Naive thymus-derived CD8-positive, alpha-beta T cell (primary cell): ENCODE measurements around the gene NTM. TPM values are rescaled to one million over a fixed set of nuclear protein-coding genes. Genes with fewer than 3 reads are reported as not detected.

Source experiments
- ATAC-seq, 2 donors: fragments of 150-1000 bp; cut with Tn5 transposase in 1 of 2; sonication (Bioruptor Pico), chemical (Tn5 transposase) in 1 of 2; 1 replicate in 1 of 2; 2 replicates in 1 of 2; pipeline ENCODE4 v1.10.0; 2021; ENCODE audit warnings: mild to moderate bottlenecking in 2 of 2, moderate library complexity in 2 of 2
- POLR2A ChIA-PET: fragments of 350-600 bp; sonication (Branson Sonifier 250); formaldehyde crosslinking; loops from one replicate; lab custom pipeline; 2021; ENCODE audit warnings: antibody characterized with exemption; lab: Charles Lee
- DNase-seq, 10 donors: peaks; one replicate each; pipeline versions ENCODE4 v3.0.0 to v3.0.0-alpha.2; 2020 to 2022
- H3K27ac Mint-ChIP-seq, 10 donors: one replicate each; pipeline ENCODE4 v1.8.0; 2020 to 2022; ENCODE audit warnings: mild to moderate bottlenecking in 10 of 10, mixed read lengths in 10 of 10, moderate library complexity in 4 of 10, inconsistent platforms in 1 of 10
- H3K27me3 Mint-ChIP-seq, 5 donors: one replicate each; pipeline ENCODE4 v1.8.0; 2021 to 2022; ENCODE audit warnings: mixed read lengths in 5 of 5
- H3K36me3 Mint-ChIP-seq, 3 donors: one replicate each; pipeline ENCODE4 v1.8.0; 2020 to 2022; ENCODE audit warnings: mixed read lengths in 3 of 3, mild to moderate bottlenecking in 2 of 3, inconsistent platforms in 1 of 3
- H3K4me1 Mint-ChIP-seq, 4 donors: one replicate each; pipeline ENCODE4 v1.8.0; 2021 to 2022; ENCODE audit warnings: mixed read lengths in 4 of 4
- H3K4me3 Mint-ChIP-seq, 10 donors: one replicate each; pipeline ENCODE4 v1.8.0; 2020 to 2022; ENCODE audit warnings: mild to moderate bottlenecking in 10 of 10, mixed read lengths in 10 of 10, moderate library complexity in 6 of 10, inconsistent platforms in 1 of 10
- H3K9me3 Mint-ChIP-seq, 9 donors: one replicate each; pipeline ENCODE4 v1.8.0; 2020 to 2022; ENCODE audit warnings: mixed read lengths in 9 of 9, mild to moderate bottlenecking in 3 of 9, inconsistent platforms in 1 of 9, moderate library complexity in 1 of 9
- polyA plus RNA-seq, 3 donors: library from polyadenylated mRNA; unstranded; fragments of 300-500 nt; fragmentation: Illumina TruSeq; gene quantifications; one replicate each; pipeline ENCODE4 v1.2.3, GENCODE V29; 2021
- total RNA-seq, 8 experiments: library from RNA in 2 of 8; stranded (reverse) in 2 of 8; gene quantifications; one replicate each; pipeline ENCODE4 v1.2.3 and lab custom pipeline; 2021 to 2026

The NTM gene
- total and polyA plus RNA-seq, 5 experiments from 2014 or later, result not detected

DNA sequence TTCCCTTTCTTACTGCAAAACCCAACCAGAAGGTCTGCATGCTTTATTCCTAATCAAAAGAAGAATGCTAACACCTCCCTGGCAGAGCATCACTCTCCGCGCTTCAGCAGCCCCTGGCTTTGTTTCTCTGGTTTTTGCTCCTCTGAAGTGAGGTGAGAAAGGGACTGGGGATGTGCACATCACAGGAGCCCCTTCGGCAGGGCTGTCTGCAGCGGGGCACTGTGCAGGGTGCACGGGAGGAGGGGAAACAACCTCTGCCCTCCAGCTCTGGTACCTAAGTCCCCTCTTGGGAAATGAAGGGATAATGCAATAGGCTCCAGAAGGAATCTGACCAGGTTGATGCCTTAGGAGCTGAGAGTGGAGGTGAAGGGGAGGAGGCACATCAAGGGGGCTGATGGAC is 312.7 kb downstream of the NTM start:
- POLR2A ChIA-PET, result no interaction called here
- no peaks in the 10 kb centered on the region for H3K4me1 Mint-ChIP-seq
- no peaks in the 10 kb centered on the region for H3K36me3 Mint-ChIP-seq
- H3K9me3 Mint-ChIP-seq, result no peaks in the 10 kb centered on the region
- no peak overlapping the region for H3K27ac Mint-ChIP-seq
- no peak for ATAC-seq
- no peak overlapping the region for H3K4me3 Mint-ChIP-seq
- peaks cover 2 to 36% (median 14%) of the 10 kb centered on the region in 5 donors for H3K27me3 Mint-ChIP-seq
- DNase-seq, result no peak

DNA sequence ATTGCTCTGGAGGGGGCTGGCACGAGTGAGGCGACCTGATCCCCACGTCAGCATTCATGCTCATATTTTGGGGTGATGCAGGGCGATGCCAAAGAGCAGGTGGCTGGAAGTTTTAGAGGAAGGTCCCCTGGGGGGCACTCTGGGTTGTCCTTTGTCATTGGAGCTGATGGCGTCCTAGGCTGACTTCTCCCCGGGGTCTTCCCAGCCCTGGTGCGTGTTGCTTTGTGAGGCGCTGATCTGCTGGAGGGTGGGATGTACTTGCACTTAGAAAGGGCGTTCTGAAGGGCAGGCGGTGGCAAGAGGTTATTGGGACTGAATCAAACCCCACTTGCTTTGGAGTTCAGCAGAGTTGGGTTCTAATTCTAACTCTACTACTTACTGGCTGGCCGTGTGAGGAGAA is 313.3 kb downstream of the NTM start:
- ATAC-seq (no peak), DNase-seq (no peak)
- peaks cover 2 to 36% (median 14%) of the 10 kb centered on the region in 5 donors for H3K27me3 Mint-ChIP-seq
- H3K9me3 Mint-ChIP-seq, result no peaks in the 10 kb centered on the region
- POLR2A ChIA-PET, result no interaction called here
- peaks cover 0 to 1% (median 0%) of the 10 kb centered on the region in 4 donors for H3K4me1 Mint-ChIP-seq
- no peak overlapping the region for H3K27ac Mint-ChIP-seq
- H3K36me3 Mint-ChIP-seq, result no peaks in the 10 kb centered on the region
- H3K4me3 Mint-ChIP-seq, result no peak overlapping the region

DNA sequence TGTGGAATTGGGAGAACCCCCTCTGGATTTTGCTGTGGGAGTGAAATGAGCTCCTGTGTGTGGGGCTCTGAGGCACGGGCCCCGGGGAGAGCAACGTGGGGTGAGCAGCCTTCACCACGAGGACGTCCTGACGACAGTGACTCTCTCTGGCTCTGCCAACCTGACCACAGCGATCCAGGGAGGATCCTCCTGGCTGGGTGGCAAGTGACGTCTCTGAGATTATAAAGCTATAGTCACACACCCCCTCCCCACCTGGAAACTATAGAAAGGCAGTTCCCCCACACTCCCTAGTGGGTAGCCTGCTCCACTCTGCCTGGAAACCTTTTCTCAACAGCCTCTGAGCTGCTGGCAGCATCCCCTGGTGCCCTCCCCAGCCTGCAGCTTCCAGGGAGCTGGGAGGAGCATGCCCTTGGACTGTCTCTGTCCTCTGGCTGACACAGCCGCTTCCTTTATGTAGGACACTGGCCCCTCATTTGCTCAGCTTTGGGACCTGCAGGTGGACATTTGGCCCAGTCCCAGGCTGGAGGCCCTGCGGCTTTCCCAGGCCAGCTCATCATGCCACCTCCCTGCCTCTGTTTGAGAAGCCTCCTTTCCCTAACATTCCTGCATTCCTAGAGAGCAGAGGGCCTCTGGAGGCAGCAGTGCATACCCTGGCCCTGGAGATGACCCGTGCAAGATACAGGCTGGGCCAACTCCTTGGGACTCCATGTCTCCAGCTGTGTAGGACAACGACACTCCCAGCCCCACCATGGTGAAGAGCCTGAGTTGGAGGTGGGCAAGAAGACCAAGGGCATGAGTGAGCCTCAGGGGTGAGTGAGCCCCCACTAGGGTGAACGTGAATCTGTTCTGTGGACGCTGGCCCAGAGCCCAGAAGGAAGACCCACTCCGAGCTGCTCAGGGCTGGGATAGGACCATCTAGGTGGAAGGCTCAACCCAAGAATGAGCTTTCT is 314.0 kb downstream of the NTM start:
- no peaks in the 10 kb centered on the region for H3K36me3 Mint-ChIP-seq
- POLR2A ChIA-PET, result no interaction called here
- DNase-seq, result no peak
- peaks cover 2 to 36% (median 15%) of the 10 kb centered on the region in 5 donors for H3K27me3 Mint-ChIP-seq
- H3K4me1 Mint-ChIP-seq, result peaks cover 0 to 1% (median 0%) of the 10 kb centered on the region in 4 donors
- H3K9me3 Mint-ChIP-seq, result no peaks in the 10 kb centered on the region
- no peak for ATAC-seq
- H3K4me3 Mint-ChIP-seq, result no peak overlapping the region
- H3K27ac Mint-ChIP-seq, result no peak overlapping the region

DNA sequence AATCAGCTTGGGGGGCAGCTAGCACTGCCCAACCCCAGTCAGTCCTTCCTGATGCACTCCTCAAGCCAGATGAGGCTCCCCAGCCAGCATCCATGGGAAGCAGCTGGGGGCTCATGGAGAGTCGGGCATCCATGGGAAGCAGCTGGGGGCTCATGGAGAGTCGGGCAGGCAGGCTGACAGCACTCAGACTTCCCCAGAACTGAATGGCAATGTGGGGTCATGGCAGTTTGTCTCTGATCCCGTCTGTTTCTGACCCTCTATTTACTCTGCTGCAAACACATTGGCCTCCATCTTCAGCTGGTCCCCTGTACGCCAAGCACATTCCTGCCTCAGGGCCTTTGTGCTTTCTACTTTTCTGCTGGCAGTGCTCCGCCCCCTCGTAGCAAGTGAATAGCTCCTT is 314.8 kb downstream of the NTM start:
- Mint-ChIP-seq H3K4me3 (no peak overlapping the region), H3K36me3 (no peaks in the 10 kb centered on the region), H3K4me1 (peaks cover 0 to 1% (median 0%) of the 10 kb centered on the region in 4 donors), H3K27ac (no peak overlapping the region), H3K27me3 (peaks cover 7 to 44% (median 23%) of the 10 kb centered on the region in 5 donors), H3K9me3 (peaks cover 0 to 6% (median 0%) of the 10 kb centered on the region in 9 donors)
- no peak for DNase-seq
- ATAC-seq, result no peak
- POLR2A ChIA-PET, result no interaction called here

DNA sequence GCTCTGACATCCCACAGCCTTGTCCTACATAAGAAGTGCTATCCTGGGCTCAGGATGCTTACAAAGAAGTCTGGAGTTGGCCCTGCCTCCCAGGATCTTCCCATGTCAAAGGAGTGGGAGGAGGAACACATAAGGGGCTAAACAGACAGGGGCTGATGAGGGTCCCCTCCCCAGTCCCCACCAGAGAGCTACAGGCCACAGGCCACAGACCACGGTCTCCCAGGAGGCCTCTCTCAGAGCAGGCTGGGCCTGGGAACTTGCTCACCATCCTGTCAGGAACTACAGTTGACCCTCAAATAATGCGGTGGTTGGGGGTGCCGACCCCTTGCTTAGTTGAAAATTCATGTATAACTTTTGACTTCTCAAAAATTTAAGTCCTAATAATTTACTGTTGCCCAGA is 315.5 kb downstream of the NTM start:
- Mint-ChIP-seq H3K27me3 (peaks cover 7 to 51% (median 27%) of the 10 kb centered on the region in 5 donors), H3K36me3 (no peaks in the 10 kb centered on the region), H3K9me3 (peaks cover 0 to 11% (median 0%) of the 10 kb centered on the region in 9 donors), H3K4me3 (no peak overlapping the region), H3K27ac (no peak overlapping the region), H3K4me1 (peaks cover 0 to 1% (median 0%) of the 10 kb centered on the region in 4 donors)
- ATAC-seq, result no peak
- POLR2A ChIA-PET, result no interaction called here
- no peak for DNase-seq

DNA sequence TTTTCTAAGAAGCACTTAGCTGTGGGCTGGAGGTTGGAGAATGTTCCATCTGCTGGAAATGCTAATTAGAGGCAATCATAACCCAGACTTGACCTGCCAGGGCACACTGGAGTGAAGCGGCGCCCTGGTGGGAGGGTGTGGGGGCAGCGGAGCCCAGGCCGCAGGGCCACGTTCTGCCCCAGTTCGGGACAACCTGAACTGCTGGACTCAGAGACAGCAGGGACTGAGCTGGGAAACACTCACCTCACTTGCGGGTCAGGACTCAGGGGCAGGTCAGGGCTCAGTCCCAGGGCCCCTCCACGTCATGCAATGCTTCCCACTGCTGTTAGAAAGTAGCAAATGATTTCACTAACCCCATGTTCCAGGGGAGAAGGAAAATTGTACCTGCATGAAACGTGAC is 316.4 kb downstream of the NTM start:
- Mint-ChIP-seq H3K9me3 (peaks cover 0 to 11% (median 0%) of the 10 kb centered on the region in 9 donors), H3K27ac (no peak overlapping the region), H3K4me3 (no peak overlapping the region), H3K27me3 (peaks cover 7 to 52% (median 27%) of the 10 kb centered on the region in 5 donors), H3K4me1 (peaks cover 0 to 1% (median 0%) of the 10 kb centered on the region in 4 donors), H3K36me3 (no peaks in the 10 kb centered on the region)
- no peak for ATAC-seq
- POLR2A ChIA-PET, result no interaction called here
- DNase-seq, result no peak

DNA sequence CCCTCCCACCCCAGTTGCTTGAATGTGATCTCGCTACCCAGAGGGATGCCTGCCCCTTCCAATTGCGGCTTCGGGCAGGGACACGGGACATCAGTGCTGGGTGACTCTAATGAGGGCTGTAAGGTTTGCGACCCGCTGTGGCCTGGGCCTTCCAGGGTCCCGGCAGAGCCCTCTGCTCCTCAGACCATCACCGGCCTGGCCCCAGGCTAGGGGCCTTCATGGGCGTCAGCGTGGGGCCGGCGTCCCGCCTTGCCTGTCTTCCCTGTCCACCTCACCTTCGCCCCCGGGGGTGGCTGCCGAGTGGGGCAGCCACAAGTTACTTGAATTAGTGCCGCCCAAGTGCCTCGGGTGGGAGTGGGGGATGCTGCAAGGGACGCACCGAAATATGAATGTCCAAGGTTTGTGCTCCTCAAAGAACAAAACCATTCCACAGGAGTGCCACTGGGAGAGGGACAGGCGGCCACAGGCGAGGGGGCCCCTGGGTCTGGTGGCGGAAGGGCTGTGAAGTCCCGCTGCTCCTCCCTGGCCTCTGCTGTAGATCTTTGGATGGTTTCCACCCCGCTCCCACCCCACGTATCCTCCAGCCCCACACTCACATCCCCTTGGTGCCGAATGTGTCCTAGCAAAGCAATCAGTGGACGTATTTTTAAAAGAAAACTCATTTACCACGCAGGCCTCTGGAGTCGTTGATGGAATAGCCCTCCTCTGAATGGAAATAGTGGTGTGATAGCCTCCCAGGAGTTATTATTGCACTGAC is 317.1 kb downstream of the NTM start:
- ATAC-seq (no peak), DNase-seq (no peak)
- H3K4me1 Mint-ChIP-seq, result peaks cover 0 to 1% (median 0%) of the 10 kb centered on the region in 4 donors
- POLR2A ChIA-PET, result no interaction called here
- no peak overlapping the region for H3K27ac Mint-ChIP-seq
- H3K27me3 Mint-ChIP-seq, result peaks cover 7 to 58% (median 32%) of the 10 kb centered on the region in 5 donors
- H3K9me3 Mint-ChIP-seq, result peaks cover 0 to 11% (median 0%) of the 10 kb centered on the region in 9 donors
- no peak overlapping the region for H3K4me3 Mint-ChIP-seq
- H3K36me3 Mint-ChIP-seq, result no peaks in the 10 kb centered on the region

DNA sequence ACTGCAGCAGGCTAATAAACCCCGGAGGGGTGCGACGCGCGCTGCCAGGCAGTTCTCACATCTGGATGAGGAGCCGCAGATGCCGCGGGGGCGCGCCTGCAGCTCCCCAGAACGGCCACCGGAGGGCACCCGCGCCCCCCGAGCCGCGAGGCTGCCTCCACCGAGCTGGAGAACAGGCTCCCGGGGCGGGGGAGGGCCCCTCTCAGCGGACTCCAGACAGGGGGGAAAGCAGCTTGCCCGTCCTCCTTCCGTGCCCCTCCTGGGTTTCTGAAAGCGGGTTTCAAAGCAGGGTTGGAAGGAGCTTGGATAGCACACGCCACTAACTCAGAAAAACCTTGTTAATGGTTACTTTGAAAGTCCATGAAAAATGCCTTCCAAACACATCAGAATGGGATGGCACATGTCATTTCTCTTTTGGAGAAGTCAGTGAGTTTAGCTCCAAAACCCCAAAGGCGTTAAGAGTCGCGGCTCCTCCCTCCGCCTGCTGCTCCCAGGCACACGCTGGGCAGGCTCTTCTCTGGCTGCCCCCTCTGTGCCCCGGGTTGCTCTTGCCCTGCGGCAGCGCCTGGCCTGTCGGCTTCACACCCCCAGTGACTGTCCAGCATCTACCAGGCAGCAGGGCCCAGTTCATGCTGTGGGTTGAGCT is 317.8 kb downstream of the NTM start:
- H3K27ac Mint-ChIP-seq, result no peak overlapping the region
- ATAC-seq, result no peak

DNA sequence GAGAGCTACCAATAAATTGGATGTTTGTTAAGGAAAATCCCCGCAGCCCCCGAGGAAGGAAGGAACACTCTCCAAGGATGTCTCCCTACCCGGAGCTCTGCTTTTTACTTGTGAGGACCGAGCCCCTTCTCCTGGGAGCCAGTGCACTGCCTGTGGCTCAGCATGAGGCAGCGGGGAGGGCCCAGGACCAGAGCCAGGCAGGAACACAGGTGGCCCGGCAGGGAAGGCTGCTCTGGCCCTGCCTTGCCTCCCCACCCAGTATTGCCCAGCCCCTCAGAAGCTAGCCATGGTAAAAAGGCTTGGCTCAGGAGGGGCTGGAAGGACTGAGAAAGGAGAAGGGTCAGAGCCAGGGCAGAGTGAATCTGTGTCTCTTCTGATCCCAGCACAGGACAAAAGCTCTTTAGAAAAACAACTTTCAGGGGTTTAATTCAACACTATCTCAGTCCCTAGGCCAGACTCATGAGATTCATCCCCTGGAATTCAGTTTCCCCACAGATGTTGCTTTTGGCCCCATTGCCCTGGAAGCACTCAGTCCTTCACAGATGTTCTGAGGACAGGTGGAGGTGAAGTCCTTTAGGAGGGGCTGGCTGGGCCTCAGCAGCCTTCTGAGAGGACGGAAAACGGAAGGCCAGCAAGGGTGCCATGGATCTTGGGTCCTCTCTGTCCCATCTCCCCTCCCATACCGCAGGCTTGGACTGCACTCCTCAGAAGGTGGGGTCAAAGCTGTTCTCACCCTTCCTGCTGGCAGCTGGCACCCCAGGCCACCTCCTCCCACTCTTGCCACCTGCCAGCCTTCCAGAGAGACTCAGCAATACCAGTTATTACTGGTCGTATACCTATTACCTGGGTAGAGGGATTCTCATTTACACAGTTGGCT is 318.9 kb downstream of the NTM start:
- peaks cover 0 to 11% (median 0%) of the 10 kb centered on the region in 9 donors for H3K9me3 Mint-ChIP-seq
- ATAC-seq (no peak), DNase-seq (no peak)
- no peak overlapping the region for H3K27ac Mint-ChIP-seq
- H3K36me3 Mint-ChIP-seq, result no peaks in the 10 kb centered on the region
- peaks cover 0 to 3% (median 2%) of the 10 kb centered on the region in 4 donors for H3K4me1 Mint-ChIP-seq
- POLR2A ChIA-PET, result no interaction called here
- H3K4me3 Mint-ChIP-seq, result no peak overlapping the region
- peaks cover 11 to 57% (median 22%) of the 10 kb centered on the region in 5 donors for H3K27me3 Mint-ChIP-seq

More for the DNA sequence above, 317.8 kb downstream of the NTM start:
- POLR2A ChIA-PET, result no interaction called here
- Mint-ChIP-seq H3K27me3 (peaks cover 7 to 57% (median 30%) of the 10 kb centered on the region in 5 donors), H3K36me3 (no peaks in the 10 kb centered on the region), H3K9me3 (peaks cover 0 to 11% (median 0%) of the 10 kb centered on the region in 9 donors), H3K4me1 (peaks cover 0 to 1% (median 0%) of the 10 kb centered on the region in 4 donors), H3K4me3 (no peak overlapping the region)
- peak in 2 of 10 donors; percentile 6 to 17 for DNase-seq

DNA sequence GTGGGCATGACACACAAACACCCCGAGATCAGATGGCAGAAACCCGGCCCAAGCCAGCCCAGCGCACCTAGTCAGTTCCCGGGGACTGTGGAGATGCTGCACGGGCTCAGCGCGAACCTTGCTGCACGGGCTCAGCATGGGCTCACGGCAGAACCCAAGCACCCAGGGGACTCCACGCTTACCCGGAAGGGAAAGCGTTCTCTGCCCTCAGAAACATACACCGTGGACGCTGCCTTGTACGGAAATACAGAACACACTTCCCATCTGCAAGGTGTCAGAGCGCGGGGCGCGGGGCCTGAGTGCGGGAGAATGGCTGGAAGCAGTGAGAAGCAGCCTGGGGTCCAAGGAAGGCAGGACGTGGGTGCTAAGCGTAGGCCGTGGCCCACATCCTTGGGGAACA is 319.9 kb downstream of the NTM start:
- DNase-seq (no peak), ATAC-seq (no peak)
- H3K27me3 Mint-ChIP-seq, result peaks cover 13 to 61% (median 26%) of the 10 kb centered on the region in 5 donors
- peaks cover 0 to 11% (median 0%) of the 10 kb centered on the region in 9 donors for H3K9me3 Mint-ChIP-seq
- H3K4me1 Mint-ChIP-seq, result peaks cover 0 to 8% (median 5%) of the 10 kb centered on the region in 4 donors
- no peaks in the 10 kb centered on the region for H3K36me3 Mint-ChIP-seq
- POLR2A ChIA-PET, result no interaction called here
- no peak overlapping the region for H3K27ac Mint-ChIP-seq
- H3K4me3 Mint-ChIP-seq, result no peak overlapping the region

DNA sequence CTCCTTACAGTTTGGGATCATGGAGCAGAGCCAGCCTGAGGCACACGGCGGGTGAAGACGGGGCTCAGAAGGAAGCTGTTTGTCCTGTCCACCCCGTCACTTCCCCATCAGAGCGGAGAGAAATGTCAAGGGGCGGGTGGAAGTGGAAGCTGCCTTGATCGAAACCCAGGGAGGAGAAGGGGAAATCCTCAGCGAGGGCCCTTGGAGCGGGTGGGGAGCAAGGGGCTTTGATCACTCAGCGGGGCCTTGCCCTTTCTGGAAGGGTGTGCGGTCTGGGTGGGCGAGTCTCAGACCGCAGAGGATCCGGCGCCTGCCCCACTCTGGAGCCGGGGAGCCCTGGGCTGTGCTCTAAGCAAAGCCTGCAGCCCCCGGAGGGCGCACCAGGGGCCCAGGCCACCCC is 320.4 kb downstream of the NTM start:
- peaks cover 16 to 61% (median 28%) of the 10 kb centered on the region in 5 donors for H3K27me3 Mint-ChIP-seq
- no peak overlapping the region for H3K27ac Mint-ChIP-seq
- no peak overlapping the region for H3K4me3 Mint-ChIP-seq
- ATAC-seq (no peak), DNase-seq (no peak)
- H3K4me1 Mint-ChIP-seq, result peaks cover 0 to 8% (median 5%) of the 10 kb centered on the region in 4 donors
- peaks cover 0 to 11% (median 0%) of the 10 kb centered on the region in 9 donors for H3K9me3 Mint-ChIP-seq
- no peaks in the 10 kb centered on the region for H3K36me3 Mint-ChIP-seq
- POLR2A ChIA-PET, result no interaction called here
